Neuronal stem cell (in vitro differentiated cells): ENCODE data around the gene LAD1.
A peak's percentile ranks its signal among the peaks of the same experiment; 100 is the strongest.

Experiments
- DNase-seq: peaks from one replicate; pipeline ENCODE4 v3.0.0-alpha.2; 2013; ENCODE audit warnings: low spot score
- H2AFZ ChIP-seq: one replicate; pipeline ENCODE4 v1.6.1; 2013; ENCODE audit warnings: mild to moderate bottlenecking, low read length, inconsistent platforms
- H2AK5ac ChIP-seq: 2 replicates; pipeline ENCODE4 v1.6.1; 2013; ENCODE audit warnings: low read depth, mild to moderate bottlenecking, inconsistent platforms, low read length, moderate library complexity, mixed read lengths
- H2BK120ac ChIP-seq: 2 replicates; pipeline ENCODE4 v1.6.1; 2013; ENCODE audit warnings: low read depth, mild to moderate bottlenecking, inconsistent platforms, low read length, moderate library complexity, mixed read lengths
- H2BK12ac ChIP-seq: one replicate; pipeline ENCODE4 v1.6.1; 2013; ENCODE audit warnings: low read length, inconsistent platforms
- H2BK15ac ChIP-seq: 2 replicates; pipeline ENCODE4 v1.6.1; 2013; ENCODE audit warnings: mild to moderate bottlenecking, low read length, inconsistent platforms, mixed read lengths
- H2BK5ac ChIP-seq: one replicate; pipeline ENCODE4 v1.6.1; 2013; ENCODE audit warnings: inconsistent platforms, mild to moderate bottlenecking, low read length, moderate library complexity
- H3K14ac ChIP-seq: one replicate; pipeline ENCODE4 v1.6.1; 2013; ENCODE audit warnings: low read length, inconsistent platforms
- H3K18ac ChIP-seq: 2 replicates; pipeline ENCODE4 v1.6.1; 2013; ENCODE audit warnings: low read length, inconsistent platforms
- H3K23ac ChIP-seq: 2 replicates; pipeline ENCODE4 v1.6.1; 2013; ENCODE audit warnings: low read depth, mild to moderate bottlenecking, mixed read lengths, low read length, inconsistent platforms; ENCODE audit not compliant: poor library complexity
- H3K27ac ChIP-seq: replicated peaks from 3 replicates; pipeline ENCODE4 v1.5.1; 2013; ENCODE audit warnings: low read length, inconsistent platforms
- H3K27me3 ChIP-seq, 3 experiments: 2 replicates each; pipeline ENCODE4 v1.6.1; 2013; ENCODE audit warnings: low read length in 3 of 3, mild to moderate bottlenecking in 2 of 3, inconsistent platforms in 1 of 3, low read depth in 1 of 3, mixed read lengths in 1 of 3, moderate library complexity in 1 of 3; ENCODE audit not compliant: control insufficient read depth in 3 of 3, insufficient read depth in 3 of 3
- H3K36me3 ChIP-seq, 2 donors: replicated peaks in 1 of 2; 2 replicates each; pipeline ENCODE4 v1.6.1; 2013; ENCODE audit warnings: low read length in 2 of 2; ENCODE audit not compliant: control insufficient read depth in 2 of 2, insufficient read depth in 2 of 2
- H3K4ac ChIP-seq: 2 replicates; pipeline ENCODE4 v1.6.1; 2013; ENCODE audit warnings: inconsistent platforms, mild to moderate bottlenecking, low read length, moderate library complexity
- H3K4me1 ChIP-seq, 2 donors: 1 replicate in 1 of 2; 2 replicates in 1 of 2; pipeline ENCODE4 v1.6.1; 2013; ENCODE audit warnings: low read length in 2 of 2, low read depth in 1 of 2; ENCODE audit not compliant: control insufficient read depth in 2 of 2, insufficient read depth in 1 of 2
- H3K4me2 ChIP-seq: one replicate; pipeline ENCODE4 v1.6.1; 2013; ENCODE audit warnings: mild to moderate bottlenecking, low read length, inconsistent platforms; ENCODE audit not compliant: insufficient read depth, poor library complexity, severe bottlenecking
- H3K4me3 ChIP-seq, 2 donors: 2 replicates each; pipeline ENCODE4 v1.5.1; 2013; ENCODE audit warnings: low read length in 2 of 2, mild to moderate bottlenecking in 2 of 2, inconsistent platforms in 1 of 2, moderate library complexity in 1 of 2
- H3K79me1 ChIP-seq: one replicate; pipeline ENCODE4 v1.6.1; 2013; ENCODE audit warnings: low read depth, mild to moderate bottlenecking, inconsistent platforms, low read length, moderate library complexity
- H3K9ac ChIP-seq: one replicate; pipeline ENCODE4 v1.6.1; 2013; ENCODE audit warnings: mild to moderate bottlenecking, low read depth, low read length, inconsistent platforms; ENCODE audit not compliant: poor library complexity
- H3K9me3 ChIP-seq, 2 donors: replicated peaks in 1 of 2; 2 replicates each; pipeline versions ENCODE3 to v1.6.1; 2013; ENCODE audit warnings: low read length in 2 of 2, mild to moderate bottlenecking in 2 of 2, inconsistent platforms in 1 of 2, low read depth in 1 of 2, mixed read lengths in 1 of 2, moderate library complexity in 1 of 2; ENCODE audit not compliant: control insufficient read depth in 2 of 2, insufficient read depth in 1 of 2
- H4K8ac ChIP-seq: one replicate; pipeline ENCODE4 v1.6.1; 2013; ENCODE audit warnings: low read depth, mild to moderate bottlenecking, inconsistent platforms, low read length, moderate library complexity
- H4K91ac ChIP-seq: one replicate; pipeline ENCODE4 v1.6.1; 2013; ENCODE audit warnings: low read length, low read depth, mild to moderate bottlenecking, inconsistent platforms; ENCODE audit not compliant: poor library complexity
- WGBS, 2 donors: extraction: QIAGEN DNeasy Blood & Tissue Kit; methylation state at CpG; one replicate each; pipeline ENCODE4 v1.1.7; 2013; ENCODE audit warnings: missing lambda C conversion rate in 2 of 2, mixed read lengths in 1 of 2; ENCODE audit not compliant: insufficient read length in 2 of 2, insufficient replicate concordance in 1 of 2; ENCODE audit errors: extremely low coverage in 2 of 2; 5-methylcytosine and 5-hydroxymethylcytosine counted together

The LAD1 gene

GRCh38 chr1:201405484-201405831 lies 6.3 kb upstream of the LAD1 start:
- H2BK5ac ChIP-seq = peak overlapping the region; percentile 30
- no peak overlapping the region for H3K4me3 ChIP-seq
- H3K9me3 ChIP-seq = no peaks in the 10 kb centered on the region
- peak overlapping the region; percentile 17 for H3K4ac ChIP-seq
- H3K14ac ChIP-seq = peak overlapping the region; percentile 48
- H3K36me3 ChIP-seq = no peaks in the 10 kb centered on the region
- H3K18ac ChIP-seq = peak overlapping the region; percentile 73
- H4K91ac ChIP-seq = no peak overlapping the region
- no peak for DNase-seq
- H3K4me2 ChIP-seq = no peak overlapping the region
- H2AFZ ChIP-seq = no peak overlapping the region
- H3K23ac ChIP-seq = peak overlapping the region; percentile 9
- H3K79me1 ChIP-seq = no peaks in the 10 kb centered on the region
- no peak overlapping the region for H3K27ac ChIP-seq
- no peak overlapping the region for H2BK12ac ChIP-seq
- peaks cover 0 to 7% of the 10 kb centered on the region in 2 donors for H3K4me1 ChIP-seq
- WGBS, 2 donors = no CpG with 5 or more reads among the region's 10 CpGs
- H2BK120ac ChIP-seq = no peak overlapping the region
- peak overlapping the region; percentile 43 for H2AK5ac ChIP-seq
- H2BK15ac ChIP-seq = peak overlapping the region; percentile 1
- peaks cover 0 to 56% (median 12%) of the 10 kb centered on the region in 3 experiments for H3K27me3 ChIP-seq
- H4K8ac ChIP-seq = peak overlapping the region; percentile 30
- H3K9ac ChIP-seq = no peak overlapping the region

GRCh38 chr1:201404722-201405483 lies 5.8 kb upstream of the LAD1 start:
- Histone ChIP-seq H3K14ac (no peak overlapping the region), H2BK15ac (peak overlapping the region; percentile 1), H3K4me3 (no peak overlapping the region), H2BK120ac (no peak overlapping the region), H3K36me3 (no peaks in the 10 kb centered on the region), H3K4me1 (peaks cover 0 to 7% of the 10 kb centered on the region in 2 donors), H2BK12ac (peak overlapping the region; percentile 14), H4K91ac (no peak overlapping the region), H2AK5ac (peak overlapping the region; percentile 43), H3K79me1 (no peaks in the 10 kb centered on the region), H3K27ac (no peak overlapping the region), H3K9me3 (no peaks in the 10 kb centered on the region), H3K23ac (no peak overlapping the region), H4K8ac (no peak overlapping the region), H2BK5ac (peak overlapping the region; percentile 30), H3K4ac (no peak overlapping the region), H3K9ac (no peak overlapping the region), H3K4me2 (no peak overlapping the region), H3K27me3 (peaks cover 2 to 57% (median 17%) of the 10 kb centered on the region in 3 experiments), H2AFZ (no peak overlapping the region), H3K18ac (peak overlapping the region; percentile 11)
- WGBS, 2 donors = no CpG with 5 or more reads among the region's 11 CpGs
- no peak for DNase-seq

- Histone ChIP-seq H2BK120ac (no peak overlapping the region), H3K27me3 (peaks cover 6 to 60% (median 26%) of the 10 kb centered on the region in 3 experiments), H2AFZ (no peak overlapping the region), H4K8ac (no peak overlapping the region), H2AK5ac (no peak overlapping the region), H3K9me3 (no peaks in the 10 kb centered on the region), H3K9ac (no peak overlapping the region), H2BK15ac (no peak overlapping the region), H2BK12ac (no peak overlapping the region), H3K36me3 (no peaks in the 10 kb centered on the region), H3K79me1 (no peaks in the 10 kb centered on the region), H3K4me3 (no peak overlapping the region), H2BK5ac (no peak overlapping the region), H3K4ac (no peak overlapping the region), H3K4me1 (peaks cover 0 to 7% of the 10 kb centered on the region in 2 donors), H3K23ac (no peak overlapping the region), H4K91ac (no peak overlapping the region), H3K18ac (no peak overlapping the region), H3K27ac (no peak overlapping the region), H3K4me2 (no peak overlapping the region), H3K14ac (no peak overlapping the region)
- no peak for DNase-seq
- WGBS, 2 donors = no CpG with 5 or more reads among the region's 7 CpGs
Measured at GRCh38 chr1:201404055-201404454, 4.9 kb upstream of the LAD1 start.

DNA sequence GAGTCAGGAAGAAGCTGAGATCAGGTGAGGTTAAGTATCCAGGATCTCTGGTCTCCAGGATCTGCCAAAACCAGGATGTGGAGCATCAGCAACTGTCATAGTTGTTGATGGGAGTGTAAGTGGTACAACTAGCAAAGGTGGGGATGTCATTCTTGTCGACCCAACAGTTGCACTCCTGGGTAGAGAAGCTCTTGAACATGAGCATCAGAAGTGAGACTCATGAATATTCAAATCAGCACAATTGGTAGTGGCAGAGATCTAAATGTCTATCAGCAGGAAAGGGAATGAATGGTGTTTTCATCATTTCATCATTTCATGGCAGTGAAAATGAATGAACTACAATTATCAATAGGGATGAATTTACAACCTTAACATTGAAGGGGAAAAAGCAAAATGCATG lies 4.2 kb upstream of the LAD1 start:
- Histone ChIP-seq H3K14ac (no peak overlapping the region), H3K9me3 (no peaks in the 10 kb centered on the region), H2BK15ac (no peak overlapping the region), H2BK120ac (no peak overlapping the region), H3K23ac (no peak overlapping the region), H3K79me1 (no peaks in the 10 kb centered on the region), H2AK5ac (no peak overlapping the region), H3K18ac (no peak overlapping the region), H3K4me2 (no peak overlapping the region), H3K27me3 (peaks cover 10 to 64% (median 33%) of the 10 kb centered on the region in 3 experiments), H3K4ac (no peak overlapping the region), H3K4me3 (no peak overlapping the region), H2BK12ac (no peak overlapping the region), H3K36me3 (no peaks in the 10 kb centered on the region), H2AFZ (no peak overlapping the region), H2BK5ac (no peak overlapping the region), H4K91ac (no peak overlapping the region), H3K4me1 (peaks cover 0 to 2% of the 10 kb centered on the region in 2 donors), H4K8ac (no peak overlapping the region), H3K27ac (no peak overlapping the region), H3K9ac (no peak overlapping the region)
- DNase-seq = no peak
- WGBS, 2 donors = no CpG with 5 or more reads among the region's 1 CpG
